GM12873 (cell line): ENCODE results near the gene FBXL4.

Source experiments
- TF ChIP-seq, protein P1 (sequence below): IDR thresholded peaks from 2 replicates; pipeline ENCODE4 v1.5.1; 2012; ENCODE audit warnings: low read depth, mild to moderate bottlenecking, moderate library complexity, low read length, control low read depth; ENCODE audit not compliant: insufficient read depth; ENCODE audit errors: missing control alignments

The FBXL4 gene

DNA sequence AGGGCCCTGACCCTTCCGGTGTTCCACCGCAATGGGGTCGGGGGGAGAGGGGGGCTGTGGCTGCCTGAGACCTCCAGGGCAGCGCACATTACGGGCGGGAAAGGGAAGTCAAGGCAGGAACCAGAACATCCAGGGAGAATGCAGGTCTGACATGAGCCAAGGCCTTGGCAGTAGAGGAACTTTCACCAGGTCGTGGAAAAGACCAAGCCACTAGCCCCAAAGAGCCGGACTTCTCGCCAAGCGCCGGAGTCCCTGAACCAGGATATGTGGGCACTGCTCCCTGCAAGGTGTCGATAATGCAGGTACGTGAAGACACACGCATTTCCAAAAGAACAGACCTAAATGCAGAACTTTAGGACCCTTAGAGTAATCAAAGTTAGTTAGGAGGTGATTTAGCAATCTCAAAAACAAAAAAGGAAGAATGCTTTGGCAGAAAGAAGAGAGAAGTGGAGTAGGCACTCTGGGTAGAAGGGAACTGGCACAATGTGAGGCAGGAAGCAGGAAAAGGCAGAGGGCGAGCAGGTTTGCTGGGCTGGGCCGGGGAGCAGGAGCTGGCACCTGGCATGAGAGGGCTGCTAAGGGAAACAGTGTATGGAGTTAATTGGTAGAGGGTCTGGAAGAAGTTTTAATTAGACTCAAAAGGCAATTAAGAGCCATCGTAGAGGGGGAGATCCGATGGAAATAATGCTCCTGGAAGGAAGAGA lies 99.1 kb downstream of the FBXL4 start:
- TF ChIP-seq, protein P1, sequence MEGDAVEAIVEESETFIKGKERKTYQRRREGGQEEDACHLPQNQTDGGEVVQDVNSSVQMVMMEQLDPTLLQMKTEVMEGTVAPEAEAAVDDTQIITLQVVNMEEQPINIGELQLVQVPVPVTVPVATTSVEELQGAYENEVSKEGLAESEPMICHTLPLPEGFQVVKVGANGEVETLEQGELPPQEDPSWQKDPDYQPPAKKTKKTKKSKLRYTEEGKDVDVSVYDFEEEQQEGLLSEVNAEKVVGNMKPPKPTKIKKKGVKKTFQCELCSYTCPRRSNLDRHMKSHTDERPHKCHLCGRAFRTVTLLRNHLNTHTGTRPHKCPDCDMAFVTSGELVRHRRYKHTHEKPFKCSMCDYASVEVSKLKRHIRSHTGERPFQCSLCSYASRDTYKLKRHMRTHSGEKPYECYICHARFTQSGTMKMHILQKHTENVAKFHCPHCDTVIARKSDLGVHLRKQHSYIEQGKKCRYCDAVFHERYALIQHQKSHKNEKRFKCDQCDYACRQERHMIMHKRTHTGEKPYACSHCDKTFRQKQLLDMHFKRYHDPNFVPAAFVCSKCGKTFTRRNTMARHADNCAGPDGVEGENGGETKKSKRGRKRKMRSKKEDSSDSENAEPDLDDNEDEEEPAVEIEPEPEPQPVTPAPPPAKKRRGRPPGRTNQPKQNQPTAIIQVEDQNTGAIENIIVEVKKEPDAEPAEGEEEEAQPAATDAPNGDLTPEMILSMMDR: no peak

DNA sequence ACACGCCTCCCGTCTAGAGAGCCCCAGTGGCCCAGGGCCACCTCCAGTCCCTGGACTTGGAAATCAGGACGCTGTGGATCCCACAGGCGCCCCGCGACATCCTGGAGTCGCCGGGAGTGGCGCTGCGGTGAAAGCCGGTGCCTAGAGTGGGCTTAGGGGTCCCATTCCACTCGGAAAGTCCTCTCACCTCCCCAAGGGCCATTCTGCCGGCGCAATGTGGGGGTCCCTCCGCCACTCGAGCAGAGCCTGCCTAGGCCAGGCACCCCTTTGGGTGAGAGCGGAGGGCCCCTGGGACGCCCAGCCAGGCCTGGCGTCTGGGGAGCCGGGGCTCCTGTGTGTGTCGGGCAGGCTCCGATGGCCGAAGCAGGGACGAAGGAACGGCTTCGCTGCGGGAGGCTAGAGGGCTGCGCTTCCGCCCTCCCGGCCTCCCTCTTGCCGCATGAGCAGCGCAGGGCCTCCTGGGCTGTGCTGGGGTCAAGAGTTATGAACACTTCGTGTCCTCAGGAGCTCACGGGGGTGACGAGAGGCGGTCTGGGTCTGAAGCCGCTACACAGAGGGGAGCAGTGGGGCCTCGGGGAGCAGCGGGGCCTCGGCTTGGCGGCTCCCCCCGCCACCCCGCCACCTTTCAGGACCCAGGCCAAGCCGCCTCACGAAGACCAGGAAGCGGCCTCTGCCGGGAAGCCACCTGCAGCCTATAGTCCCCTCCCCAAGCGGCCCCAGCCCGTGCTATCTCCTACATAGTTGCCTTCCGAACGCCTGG lies 99.8 kb downstream of the FBXL4 start:
- TF ChIP-seq, protein P1: no peak

DNA sequence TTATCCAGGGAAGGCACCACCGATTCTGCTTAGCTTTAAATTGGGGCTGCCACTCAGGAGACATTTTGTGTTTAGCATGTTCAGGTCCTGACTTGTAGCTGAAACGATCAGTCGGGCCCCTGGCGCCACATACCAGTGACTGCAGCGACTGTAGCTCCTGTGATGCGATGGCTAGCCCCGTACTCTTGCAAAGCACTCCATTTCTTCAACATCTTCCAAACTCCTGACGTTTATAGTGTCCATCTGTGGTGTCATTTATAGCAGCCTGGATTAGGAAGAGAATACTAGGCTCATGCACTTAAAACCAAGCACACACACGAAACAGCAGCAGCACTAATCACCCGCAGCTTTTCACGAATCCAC lies 100.3 kb downstream of the FBXL4 start:
- TF ChIP-seq, protein P1: no peak

- TF ChIP-seq, protein P1: no peak
Measured at GRCh38 chr6:98846021-98846380, 101.7 kb downstream of the FBXL4 start.

- TF ChIP-seq, protein P1: peak; percentile 91
Measured at GRCh38 chr6:98845211-98846020, 102.3 kb downstream of the FBXL4 start.

- TF ChIP-seq, protein P1: no peak
Measured at GRCh38 chr6:98844244-98845210, 103.2 kb downstream of the FBXL4 start.
